Calu3 (cell line): Measurements from ENCODE around the gene CES1. TPM values are rescaled to one million over a fixed set of nuclear protein-coding genes. Genes with fewer than 3 reads are reported as not detected.

ENCODE experiments used
- BruUV-seq: library from RNA; stranded (reverse); fragments of 400-500 nt; replicated peaks from 2 replicates; lab custom pipeline; 2021; lab: Mats Ljungman, UMichigan
- CTCF ChIA-PET: fragments of 300-600 bp; sonication (Branson Sonifier 250); formaldehyde crosslinking; loops from one replicate; lab custom pipeline; 2022; ENCODE audit warnings: antibody characterized with exemption; lab: Charles Lee
- DNase-seq: peaks from one replicate; pipeline ENCODE4 v3.0.0; 2022
- H3K27ac Mint-ChIP-seq: one replicate; pipeline ENCODE4 v1.8.0; 2022; ENCODE audit warnings: mixed read lengths; ENCODE audit not compliant: unreplicated experiment
- H3K27me3 Mint-ChIP-seq: one replicate; pipeline ENCODE4 v1.8.0; 2022; ENCODE audit warnings: mixed read lengths; ENCODE audit not compliant: unreplicated experiment
- H3K36me3 Mint-ChIP-seq: one replicate; pipeline ENCODE4 v1.8.0; 2022; ENCODE audit warnings: mild to moderate bottlenecking, moderate library complexity, mixed read lengths; ENCODE audit not compliant: insufficient read depth, unreplicated experiment
- H3K4me1 Mint-ChIP-seq: one replicate; pipeline ENCODE4 v1.8.0; 2022; ENCODE audit warnings: mild to moderate bottlenecking, low read depth, mixed read lengths; ENCODE audit not compliant: unreplicated experiment
- H3K4me3 Mint-ChIP-seq: one replicate; pipeline ENCODE4 v1.8.0; 2022; ENCODE audit warnings: mild to moderate bottlenecking, low read depth, moderate library complexity, mixed read lengths; ENCODE audit not compliant: unreplicated experiment
- H3K9me3 Mint-ChIP-seq: one replicate; pipeline ENCODE4 v1.8.0; 2022; ENCODE audit warnings: low read depth, mixed read lengths; ENCODE audit not compliant: unreplicated experiment
- CTCF ChIP-seq: fragments of 200-600 bp; IDR thresholded peaks from one replicate; pipeline ENCODE4 v1.8.0; 2022; ENCODE audit warnings: antibody characterized with exemption; ENCODE audit not compliant: unreplicated experiment
- intact Hi-C: fragments of 100-400 bp; cut with micrococcal nuclease; formaldehyde crosslinking; loops from one replicate; pipeline ENCODE4 v1.10.0; 2022; ENCODE audit not compliant: unreplicated experiment
- total RNA-seq: library from RNA; stranded (reverse); gene quantifications from 2 replicates; pipeline ENCODE4 v1.2.3, GENCODE V29; 2022

Gene CES1
- total RNA-seq, 1 experiment from 2014 or later, result 0.78 TPM

GRCh38 chr16:55824473-55825000 is 8.4 kb downstream of the CES1 start:
- Mint-ChIP-seq H3K36me3 (no peaks in the 10 kb centered on the region), H3K9me3 (no peaks in the 10 kb centered on the region), H3K4me1 (no peaks in the 10 kb centered on the region), H3K27ac (no peak overlapping the region), H3K4me3 (no peak overlapping the region), H3K27me3 (peaks cover 70% of the 10 kb centered on the region)
- CTCF ChIA-PET, result no interaction called here
- DNase-seq, result no peak
- BruUV-seq, result no TSS peak
- intact Hi-C loops, result no loop called here
- no peak for TF ChIP-seq CTCF

- H3K36me3 Mint-ChIP-seq, result no peaks in the 10 kb centered on the region
- CTCF ChIA-PET, result no interaction called here
Observed at GRCh38 chr16:55822280-55822810, 10.6 kb downstream of the CES1 start.

DNA sequence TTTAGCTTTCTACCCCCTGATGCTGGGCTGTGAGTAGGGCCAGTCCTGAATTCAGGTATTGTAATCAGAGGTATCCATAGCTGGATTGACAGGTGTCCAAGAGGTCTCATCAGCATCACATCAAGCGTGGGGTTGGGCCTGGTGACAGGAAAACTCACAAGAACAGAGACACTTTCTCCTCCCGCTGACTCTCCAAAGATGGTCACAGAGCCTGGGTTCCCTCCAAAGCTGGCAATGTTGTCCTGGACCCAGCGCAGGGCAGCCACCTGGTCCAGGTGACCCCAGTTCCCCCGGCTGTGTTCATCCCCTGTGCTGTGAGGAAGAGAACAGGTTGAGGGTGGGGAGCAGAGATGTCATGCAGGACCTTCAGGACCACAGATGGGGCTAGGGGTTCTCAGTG is 11.7 kb downstream of the CES1 start:
- peaks cover 84% of the 10 kb centered on the region for H3K27me3 Mint-ChIP-seq
- DNase-seq, result no peak
- H3K9me3 Mint-ChIP-seq, result no peaks in the 10 kb centered on the region
- BruUV-seq, result no TSS peak
- no peaks in the 10 kb centered on the region for H3K36me3 Mint-ChIP-seq
- no peak overlapping the region for H3K27ac Mint-ChIP-seq
- H3K4me3 Mint-ChIP-seq, result no peak overlapping the region
- CTCF ChIA-PET, result no interaction called here
- no peaks in the 10 kb centered on the region for H3K4me1 Mint-ChIP-seq
- no peak for TF ChIP-seq CTCF
- intact Hi-C loops, result no loop called here

More at GRCh38 chr16:55822280-55822810, 10.6 kb downstream of the CES1 start:
- H3K9me3 Mint-ChIP-seq, result no peaks in the 10 kb centered on the region
- no peak overlapping the region for H3K4me3 Mint-ChIP-seq
- H3K27me3 Mint-ChIP-seq, result peaks cover 73% of the 10 kb centered on the region
- intact Hi-C loops, result no loop called here
- TF ChIP-seq CTCF, result no peak
- DNase-seq, result no peak
- no peak overlapping the region for H3K27ac Mint-ChIP-seq
- no TSS peak for BruUV-seq
- no peaks in the 10 kb centered on the region for H3K4me1 Mint-ChIP-seq

DNA sequence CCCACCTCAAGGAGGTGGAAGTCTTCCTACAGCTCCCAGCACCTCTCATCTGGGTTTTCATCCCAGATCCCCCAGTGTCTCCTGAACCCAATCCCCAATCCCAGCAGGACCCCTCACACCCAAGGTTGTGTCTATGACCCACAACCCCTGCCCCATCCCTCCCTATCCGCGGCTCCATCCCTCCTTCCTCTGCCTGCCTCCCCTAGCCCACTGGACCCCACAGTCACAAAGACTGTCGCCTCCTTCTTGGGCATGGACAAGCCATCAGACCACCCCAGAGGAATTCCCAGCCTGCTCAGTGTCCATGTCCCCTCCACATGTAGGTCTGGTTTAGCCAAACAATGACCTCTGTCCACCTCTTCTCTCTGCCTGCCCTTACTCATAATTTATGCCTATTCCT is 12.3 kb downstream of the CES1 start:
- peaks cover 84% of the 10 kb centered on the region for H3K27me3 Mint-ChIP-seq
- no peaks in the 10 kb centered on the region for H3K9me3 Mint-ChIP-seq
- H3K36me3 Mint-ChIP-seq, result no peaks in the 10 kb centered on the region
- no peak for DNase-seq
- no peak for TF ChIP-seq CTCF
- no TSS peak for BruUV-seq
- H3K27ac Mint-ChIP-seq, result no peak overlapping the region
- H3K4me3 Mint-ChIP-seq, result no peak overlapping the region
- intact Hi-C loops, result no loop called here
- H3K4me1 Mint-ChIP-seq, result no peaks in the 10 kb centered on the region
- CTCF ChIA-PET, result no interaction called here
